ENCODE results near the gene PLEKHM3. TPM values are rescaled to one million over a fixed set of nuclear protein-coding genes. Genes with fewer than 3 reads are reported as not detected.
A peak's percentile ranks its signal among the peaks of the same experiment; 100 is the strongest.
"Not testable (repeated sequence)": the region's sequence is repeated elsewhere in the genome, so short reads cannot be mapped to it uniquely, and the experiment has no call there.

Gene PLEKHM3
- total RNA-seq, 1 experiment from 2014 or later, result 9.3 TPM

GRCh38 chr2:207913772-207914358 lies 111.5 kb downstream of the PLEKHM3 start:
- ChIA-PET POLR2A (no interaction called here), CTCF (no interaction called here)
- intact Hi-C loops (cut with micrococcal nuclease; ENCODE audit: unreplicated experiment), result loop anchor here (2.0 kb wide), 2 partner anchors 17 to 39 kb away; no protein-coding TSS in a partner anchor
- no peak for DNase-seq
- no peak for TF ChIP-seq CTCF (IDR thresholded peaks at IDR 0.05; ENCODE audit: insufficient read depth in 1 of 2, low read depth in 1 of 2, low read length in 1 of 2, severe bottlenecking in 1 of 2, unreplicated experiment in 1 of 2)
- peaks cover 20% of the 10 kb centered on the region for H3K4me1 ChIP-seq
- H3K4me3 ChIP-seq (ENCODE audit: low read depth, low read length), result no peak overlapping the region
- H3K27ac Mint-ChIP-seq (ENCODE audit: unreplicated experiment), result peak overlapping the region; percentile 91
- H3K36me3 Mint-ChIP-seq (ENCODE audit: insufficient read depth, unreplicated experiment), result peaks cover 6% of the 10 kb centered on the region
- H3K9me3 Mint-ChIP-seq (ENCODE audit: unreplicated experiment), result peaks cover 13% of the 10 kb centered on the region
- H3K4me3 Mint-ChIP-seq (ENCODE audit: unreplicated experiment), result no peak overlapping the region
- no peaks in the 10 kb centered on the region for H3K36me3 ChIP-seq (ENCODE audit: control insufficient read depth, insufficient read depth, low read length)
- no peaks in the 10 kb centered on the region; the same call in 1 of the 2 replicates for H3K9me3 ChIP-seq
- H3K27me3 Mint-ChIP-seq (ENCODE audit: insufficient read depth, unreplicated experiment), result no peaks in the 10 kb centered on the region
- H3K27me3 ChIP-seq (replicated peaks; ENCODE audit: control insufficient read depth, insufficient read depth, low read length), result no peaks in the 10 kb centered on the region
- no TSS peak for BruUV-seq (replicated peaks)
- peaks cover 21% of the 10 kb centered on the region for H3K4me1 Mint-ChIP-seq (ENCODE audit: low read depth, unreplicated experiment)

- DNase-seq, result no peak
- Mint-ChIP-seq H3K27me3 (ENCODE audit: insufficient read depth, unreplicated experiment) (no peaks in the 10 kb centered on the region), H3K9me3 (ENCODE audit: unreplicated experiment) (peaks cover 13% of the 10 kb centered on the region), H3K36me3 (ENCODE audit: insufficient read depth, unreplicated experiment) (peaks cover 6% of the 10 kb centered on the region), H3K27ac (ENCODE audit: unreplicated experiment) (peak overlapping the region; percentile 20), H3K4me3 (ENCODE audit: unreplicated experiment) (no peak overlapping the region), H3K4me1 (ENCODE audit: low read depth, unreplicated experiment) (peaks cover 25% of the 10 kb centered on the region)
- BruUV-seq (replicated peaks), result no TSS peak
- POLR2A ChIA-PET, result no interaction called here
- TF ChIP-seq CTCF (IDR thresholded peaks at IDR 0.05; ENCODE audit: insufficient read depth in 1 of 2, low read depth in 1 of 2, low read length in 1 of 2, severe bottlenecking in 1 of 2, unreplicated experiment in 1 of 2), result no peak
- intact Hi-C loops (cut with micrococcal nuclease; ENCODE audit: unreplicated experiment), result loop anchor here (1.0 to 2.0 kb wide), 3 partner anchors 19 to 64 kb away; no protein-coding TSS in a partner anchor
- H3K4me1 ChIP-seq, result peaks cover 31% of the 10 kb centered on the region
- no peaks in the 10 kb centered on the region; the same call in 1 of the 2 replicates for H3K9me3 ChIP-seq
- H3K4me3 ChIP-seq (ENCODE audit: low read depth, low read length), result no peak overlapping the region
- H3K27me3 ChIP-seq (replicated peaks; ENCODE audit: control insufficient read depth, insufficient read depth, low read length), result no peaks in the 10 kb centered on the region
- H3K36me3 ChIP-seq (ENCODE audit: control insufficient read depth, insufficient read depth, low read length), result no peaks in the 10 kb centered on the region
- CTCF ChIA-PET, result interaction anchor here (0.6 to 0.9 kb wide), 2 partner anchors 166 to 748 kb away, joined by 3 read pairs; no protein-coding TSS in a partner anchor
These were observed 113.5 kb downstream of the PLEKHM3 start for GRCh38 chr2:207911856-207912255.

GRCh38 chr2:207911215-207911614 lies 114.1 kb downstream of the PLEKHM3 start:
- Histone ChIP-seq H3K9me3 (no peaks in the 10 kb centered on the region; the same call in 1 of the 2 replicates), H3K4me1 (peaks cover 37% of the 10 kb centered on the region), H3K4me3 (ENCODE audit: low read depth, low read length) (no peak overlapping the region), H3K36me3 (ENCODE audit: control insufficient read depth, insufficient read depth, low read length) (no peaks in the 10 kb centered on the region), H3K27me3 (replicated peaks; ENCODE audit: control insufficient read depth, insufficient read depth, low read length) (no peaks in the 10 kb centered on the region)
- POLR2A ChIA-PET, result no interaction called here
- no peak for DNase-seq
- BruUV-seq (replicated peaks), result no TSS peak
- H3K4me1 Mint-ChIP-seq (ENCODE audit: low read depth, unreplicated experiment), result peaks cover 28% of the 10 kb centered on the region
- peaks cover 13% of the 10 kb centered on the region for H3K9me3 Mint-ChIP-seq (ENCODE audit: unreplicated experiment)
- peaks cover 6% of the 10 kb centered on the region for H3K36me3 Mint-ChIP-seq (ENCODE audit: insufficient read depth, unreplicated experiment)
- H3K27me3 Mint-ChIP-seq (ENCODE audit: insufficient read depth, unreplicated experiment), result no peaks in the 10 kb centered on the region
- no peak for TF ChIP-seq CTCF (IDR thresholded peaks at IDR 0.05; ENCODE audit: insufficient read depth in 1 of 2, low read depth in 1 of 2, low read length in 1 of 2, severe bottlenecking in 1 of 2, unreplicated experiment in 1 of 2)
- CTCF ChIA-PET, result no interaction called here
- H3K27ac Mint-ChIP-seq (ENCODE audit: unreplicated experiment), result peak overlapping the region; percentile 20
- intact Hi-C loops (cut with micrococcal nuclease; ENCODE audit: unreplicated experiment), result no loop called here
- no peak overlapping the region for H3K4me3 Mint-ChIP-seq (ENCODE audit: unreplicated experiment)

- Mint-ChIP-seq H3K9me3 (ENCODE audit: unreplicated experiment) (peaks cover 13% of the 10 kb centered on the region), H3K4me1 (ENCODE audit: low read depth, unreplicated experiment) (peaks cover 22% of the 10 kb centered on the region)
- H3K27ac Mint-ChIP-seq (ENCODE audit: unreplicated experiment); H3K4me3 ChIP-seq (ENCODE audit: low read depth, low read length); H3K36me3 ChIP-seq (ENCODE audit: control insufficient read depth, insufficient read depth, low read length); intact Hi-C loops (cut with micrococcal nuclease; ENCODE audit: unreplicated experiment); BruUV-seq (replicated peaks); H3K9me3 ChIP-seq; H3K27me3 Mint-ChIP-seq (ENCODE audit: insufficient read depth, unreplicated experiment); POLR2A ChIA-PET; DNase-seq; H3K36me3 Mint-ChIP-seq (ENCODE audit: insufficient read depth, unreplicated experiment); H3K4me3 Mint-ChIP-seq (ENCODE audit: unreplicated experiment); H3K27me3 ChIP-seq (replicated peaks; ENCODE audit: control insufficient read depth, insufficient read depth, low read length): not testable (repeated sequence)
- CTCF ChIA-PET, result interaction anchor here (1.0 kb wide), 1 partner anchor 136 kb away, joined by 3 read pairs; the partner anchor contains the start of gene FZD5
- H3K4me1 ChIP-seq, result peaks cover 26% of the 10 kb centered on the region
These were observed 118.8 kb downstream of the PLEKHM3 start for GRCh38 chr2:207906495-207906894.
